IMR-90 (cell line): ENCODE results near the gene RABGEF1. TPM values are rescaled to one million over a fixed set of nuclear protein-coding genes. Genes with fewer than 3 reads are reported as not detected.

Source experiments
- ATAC-seq: fragments of 200-7000 bp; cut with Tn5 transposase; 2 replicates; pipeline ENCODE4 v1.9.1; 2020; ENCODE audit warnings: low read depth, mild to moderate bottlenecking, moderate library complexity
- BruUV-seq: library from RNA; stranded (reverse); fragments of 400-500 nt; replicated peaks from 2 replicates; lab custom pipeline; 2021; lab: Mats Ljungman, UMichigan
- CTCF ChIA-PET: fragments of 300-600 bp; formaldehyde crosslinking; extraction: SDS; loops from one replicate; lab custom pipeline; 2021; ENCODE audit warnings: antibody characterized with exemption; lab: Yijun Ruan, JAX
- POLR2A ChIA-PET: fragments of 300-600 bp; sonication (Branson Sonifier 250); formaldehyde crosslinking; loops from one replicate; lab custom pipeline; 2022; ENCODE audit warnings: antibody characterized with exemption; ENCODE audit not compliant: unreplicated experiment; lab: Charles Lee
- DNase-seq: peaks from one replicate; pipeline ENCODE4 v3.0.0; 2013
- H2AFZ ChIP-seq: replicated peaks from 2 replicates; pipeline ENCODE3; 2013; ENCODE audit warnings: low read length, mild to moderate bottlenecking; ENCODE audit not compliant: poor library complexity
- H2AK5ac ChIP-seq: 2 replicates; pipeline ENCODE4 v1.6.1; 2013; ENCODE audit warnings: low read depth, low read length, inconsistent platforms
- H2AK9ac ChIP-seq: replicated peaks from 2 replicates; pipeline ENCODE3; 2013; ENCODE audit warnings: mild to moderate bottlenecking, low read depth, low read length, moderate library complexity; ENCODE audit not compliant: poor library complexity
- H2BK120ac ChIP-seq: 2 replicates; pipeline ENCODE4 v1.6.1; 2013; ENCODE audit warnings: low read depth, low read length, inconsistent platforms
- H2BK15ac ChIP-seq: 3 replicates; pipeline ENCODE4 v1.6.1; 2013; ENCODE audit warnings: low read depth, low read length, inconsistent platforms
- H2BK20ac ChIP-seq: 2 replicates; pipeline ENCODE4 v1.6.1; 2013; ENCODE audit warnings: low read depth, mild to moderate bottlenecking, inconsistent platforms, low read length, moderate library complexity
- H2BK5ac ChIP-seq: 2 replicates; pipeline ENCODE4 v1.6.1; 2013; ENCODE audit warnings: mild to moderate bottlenecking, low read depth, low read length, inconsistent platforms; ENCODE audit not compliant: poor library complexity, severe bottlenecking
- H3K14ac ChIP-seq: replicated peaks from 2 replicates; pipeline ENCODE4 v1.6.1; 2013; ENCODE audit warnings: low read depth, low read length, inconsistent platforms
- H3K18ac ChIP-seq: 2 replicates; pipeline ENCODE4 v1.6.1; 2013; ENCODE audit warnings: low read depth, low read length, control low read depth
- H3K23ac ChIP-seq: 2 replicates; pipeline ENCODE4 v1.6.1; 2013; ENCODE audit warnings: low read depth, low read length, inconsistent platforms
- H3K27ac ChIP-seq: 2 replicates; pipeline ENCODE4 v1.5.1; 2013; ENCODE audit warnings: mild to moderate bottlenecking, control low read depth, low read length; ENCODE audit not compliant: insufficient read depth
- H3K27me3 ChIP-seq: 2 replicates; pipeline ENCODE4 v1.6.1; 2013; ENCODE audit warnings: low read length; ENCODE audit not compliant: control insufficient read depth, insufficient read depth
- H3K36me3 ChIP-seq: 2 replicates; pipeline ENCODE4 v1.6.1; 2013; ENCODE audit warnings: low read length, mixed read lengths; ENCODE audit not compliant: control insufficient read depth, insufficient read depth
- H3K4ac ChIP-seq: 2 replicates; pipeline ENCODE4 v1.6.1; 2013; ENCODE audit warnings: low read depth, low read length, inconsistent platforms
- H3K4me1 ChIP-seq: 2 replicates; pipeline ENCODE4 v1.6.1; 2013; ENCODE audit warnings: low read length, mixed read lengths; ENCODE audit not compliant: control insufficient read depth, insufficient read depth
- H3K4me2 ChIP-seq: 2 replicates; pipeline ENCODE4 v1.6.1; 2013; ENCODE audit warnings: low read depth, mild to moderate bottlenecking, control low read depth, low read length, moderate library complexity
- H3K4me3 ChIP-seq: 2 replicates; pipeline ENCODE4 v1.5.1; 2013; ENCODE audit warnings: low read depth, mild to moderate bottlenecking, control low read depth, low read length, moderate library complexity; ENCODE audit not compliant: insufficient read depth
- H3K56ac ChIP-seq: 2 replicates; pipeline ENCODE4 v1.6.1; 2013; ENCODE audit warnings: low read length, inconsistent platforms; ENCODE audit not compliant: insufficient read depth; ENCODE audit errors: extremely low read depth
- H3K79me1 ChIP-seq, 2 experiments: 2 replicates each; pipeline ENCODE4 v1.6.1; 2013; ENCODE audit warnings: low read length in 2 of 2, inconsistent platforms in 1 of 2, low read depth in 1 of 2
- H3K9ac ChIP-seq: 2 replicates; pipeline ENCODE4 v1.6.1; 2013; ENCODE audit warnings: low read depth, low read length, control low read depth
- H3K9me1 ChIP-seq: 2 replicates; pipeline ENCODE4 v1.6.1; 2013; ENCODE audit warnings: low read length, inconsistent platforms; ENCODE audit not compliant: insufficient read depth
- H3K9me3 ChIP-seq: 2 replicates; pipeline ENCODE4 v1.6.1; 2013; ENCODE audit warnings: low read length; ENCODE audit not compliant: control insufficient read depth, insufficient read depth
- H4K20me1 ChIP-seq: 2 replicates; pipeline ENCODE4 v1.6.1; 2013; ENCODE audit warnings: low read length, inconsistent platforms; ENCODE audit not compliant: insufficient read depth
- H4K5ac ChIP-seq: 2 replicates; pipeline ENCODE4 v1.6.1; 2013; ENCODE audit warnings: mild to moderate bottlenecking, low read depth, low read length, control low read depth
- H4K8ac ChIP-seq, 2 experiments: 2 replicates each; pipeline ENCODE4 v1.6.1; 2013; ENCODE audit warnings: low read depth in 2 of 2, low read length in 2 of 2, control low read depth in 1 of 2, inconsistent platforms in 1 of 2
- H4K91ac ChIP-seq: 2 replicates; pipeline ENCODE4 v1.6.1; 2013; ENCODE audit warnings: low read depth, low read length, inconsistent platforms; ENCODE audit not compliant: insufficient read depth
- BHLHE40 ChIP-seq: fragments of 150-350 bp; IDR thresholded peaks from 2 replicates; pipeline ENCODE4 v1.6.1; 2016; ENCODE audit warnings: mild to moderate bottlenecking, low read depth, low read length
- CEBPB ChIP-seq: IDR thresholded peaks from 2 replicates; pipeline ENCODE4 v1.6.1; 2012; ENCODE audit warnings: low read depth, low read length, improper control_type of control experiment
- FOS ChIP-seq: fragments of 150-350 bp; IDR thresholded peaks from 2 replicates; pipeline ENCODE4 v1.6.1; 2016; ENCODE audit warnings: low read depth, low read length
- MAFK ChIP-seq: IDR thresholded peaks from 2 replicates; pipeline ENCODE4 v1.6.1; 2012; ENCODE audit warnings: low read depth, low read length, improper control_type of control experiment
- MAZ ChIP-seq: IDR thresholded peaks from 2 replicates; pipeline ENCODE4 v1.6.1; 2012; ENCODE audit warnings: low read depth, mild to moderate bottlenecking, low read length, improper control_type of control experiment, moderate library complexity, borderline replicate concordance
- NFE2L2 ChIP-seq: fragments of 150-350 bp; IDR thresholded peaks from 2 replicates; pipeline ENCODE4 v1.6.1; 2016; ENCODE audit warnings: low read depth, mild to moderate bottlenecking, low read length
- RAD21 ChIP-seq: IDR thresholded peaks from 2 replicates; pipeline ENCODE4 v1.6.1; 2012; ENCODE audit warnings: low read length, improper control_type of control experiment
- RCOR1 ChIP-seq: IDR thresholded peaks from 2 replicates; pipeline ENCODE4 v1.6.1; 2012; ENCODE audit warnings: mild to moderate bottlenecking, low read length, improper control_type of control experiment; ENCODE audit not compliant: insufficient replicate concordance
- RFX5 ChIP-seq: IDR thresholded peaks from 2 replicates; pipeline ENCODE4 v1.8.0; 2012; ENCODE audit warnings: low read depth, mild to moderate bottlenecking, low read length, moderate library complexity
- SMC3 ChIP-seq: fragments of 150-350 bp; IDR thresholded peaks from 2 replicates; pipeline ENCODE4 v1.6.1; 2016; ENCODE audit warnings: low read depth, mild to moderate bottlenecking, antibody characterized with exemption, low read length, moderate library complexity
- USF2 ChIP-seq: fragments of 150-350 bp; IDR thresholded peaks from 2 replicates; pipeline ENCODE4 v1.6.1; 2017; ENCODE audit warnings: mild to moderate bottlenecking, antibody characterized with exemption, low read length, low read depth
- WGBS, 2 experiments: methylation state at CpG; one replicate each; pipeline versions ENCODE4 v1.1.5 to v1.1.7; 2013; ENCODE audit warnings: missing lambda C conversion rate in 2 of 2; ENCODE audit not compliant: insufficient read length in 1 of 2; ENCODE audit errors: extremely low coverage in 2 of 2; 5-methylcytosine and 5-hydroxymethylcytosine counted together
- dilution Hi-C: fragments of 300-500 bp; cut with HindIII; formaldehyde crosslinking; loops from one replicate; pipeline ENCODE4 v1.14.3; 2018; ENCODE audit warnings: low sequenced_read_pairs; ENCODE audit not compliant: unreplicated experiment
- in situ Hi-C: fragments of 300-500 bp; cut with MboI; formaldehyde crosslinking; loops from 3 replicates; pipeline ENCODE4 v1.14.3; 2019; ENCODE audit warnings: low sequenced_read_pairs, inconsistent platforms, mixed read lengths
- intact Hi-C: fragments of 100-400 bp; cut with micrococcal nuclease; formaldehyde crosslinking; loops from 2 replicates; pipeline ENCODE4 v1.10.0; 2022
- polyA plus RNA-seq, 3 experiments: library from polyadenylated mRNA; depleted of rRNA; stranded (reverse); fragments of >200 nt; gene quantifications; 2 replicates each; pipeline ENCODE4 v1.2.3, GENCODE V29; 2012; ENCODE audit warnings: low replicate concordance in 1 of 3
- total RNA-seq: library from RNA; depleted of rRNA; stranded (reverse); fragments of >200 nt; gene quantifications from 2 replicates; pipeline ENCODE4 v1.2.3, GENCODE V29; 2012
- TF ChIP-seq, protein P1 (sequence below): conservative IDR thresholded peaks from 2 replicates; pipeline ENCODE4 v1.5.1; 2012; ENCODE audit warnings: mild to moderate bottlenecking, low read depth, low read length, improper control_type of control experiment
- TF ChIP-seq, protein P2 (sequence below): fragments of 150-350 bp; IDR thresholded peaks from 2 replicates; pipeline ENCODE4 v1.6.1; 2016; ENCODE audit warnings: low read depth, mild to moderate bottlenecking, low read length, moderate library complexity, borderline replicate concordance

Gene RABGEF1
- total and polyA plus RNA-seq, 2 of the 4 experiments (the other 2 are of a cell fraction), result 34.9 to 56.6 TPM

DNA sequence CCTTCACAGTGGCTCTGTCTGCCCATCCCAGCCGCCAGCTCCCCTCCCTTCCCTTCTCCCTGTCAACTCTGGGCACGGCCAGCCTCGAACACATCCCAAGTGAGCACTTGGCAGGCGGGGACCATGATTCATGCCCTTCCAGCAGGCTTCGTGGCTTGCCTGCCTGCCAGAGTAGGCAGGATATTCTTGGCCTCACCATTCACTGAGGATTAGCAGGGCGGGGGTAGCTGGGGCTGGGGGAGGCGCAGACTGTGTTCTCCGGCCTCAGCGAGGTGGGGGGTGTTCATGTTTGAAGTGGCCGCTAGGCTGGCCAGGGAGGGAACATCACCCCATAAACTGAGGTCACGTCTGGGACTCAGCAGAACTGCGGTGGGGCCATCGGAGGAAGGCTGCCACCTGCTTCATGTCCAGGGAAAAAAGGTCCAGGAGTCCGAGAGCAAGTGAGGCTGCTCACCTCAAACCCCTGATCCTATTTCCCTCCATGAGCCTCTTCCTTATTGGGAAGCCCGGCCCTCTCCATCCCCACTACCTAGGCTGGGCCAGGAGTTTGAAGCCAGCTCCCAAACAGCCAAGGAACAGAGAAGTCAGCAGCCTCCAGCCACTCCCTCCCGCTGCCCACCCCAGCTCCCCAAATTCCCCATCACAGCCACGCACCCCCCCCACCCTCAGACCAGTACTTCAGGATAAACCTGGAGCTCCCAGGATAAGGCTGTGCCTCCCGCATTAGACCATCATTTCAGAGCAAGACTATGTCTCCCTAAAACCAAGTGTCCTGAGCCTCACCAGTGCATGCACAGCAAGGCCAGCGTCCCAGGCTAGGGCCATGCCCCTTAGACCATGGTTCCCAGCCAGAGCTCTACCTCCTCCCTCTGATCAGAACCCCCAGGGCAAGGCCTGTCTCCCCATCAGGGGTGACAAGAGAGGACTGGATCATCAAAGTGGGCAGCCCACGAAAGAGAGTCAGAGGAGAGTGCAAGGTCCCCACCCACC is 42.8 kb upstream of the RABGEF1 start:
- no peak overlapping the region for H3K27ac ChIP-seq
- in situ Hi-C loops, result no loop called here

More for the DNA sequence above, 42.8 kb upstream of the RABGEF1 start:
- no peak overlapping the region for H2AFZ ChIP-seq
- no peak overlapping the region for H2BK5ac ChIP-seq
- ChIA-PET POLR2A (no interaction called here), CTCF (no interaction called here)
- DNase-seq, result peak; percentile 65
- H4K91ac ChIP-seq, result no peak overlapping the region
- H2AK9ac ChIP-seq, result no peak overlapping the region
- no peak overlapping the region for H3K14ac ChIP-seq
- H3K4me3 ChIP-seq, result no peak overlapping the region
- no TSS peak for BruUV-seq
- H3K4me1 ChIP-seq, result peaks cover 7% of the 10 kb centered on the region
- H4K8ac ChIP-seq, result no peak overlapping the region
- peaks cover 7% of the 10 kb centered on the region; the same call in 1 of the 2 replicates for H4K20me1 ChIP-seq
- H2BK15ac ChIP-seq, result no peak overlapping the region
- no peak overlapping the region for H3K23ac ChIP-seq
- no peaks in the 10 kb centered on the region for H3K27me3 ChIP-seq
- H3K9me1 ChIP-seq, result 0 out of 2 replicates have a peak, but pooled peaks cover 7% of the 10 kb centered on the region
- no peak overlapping the region for H3K4me2 ChIP-seq
- H3K36me3 ChIP-seq, result peaks cover 17% of the 10 kb centered on the region
- dilution Hi-C loops, result no loop called here
- no peak for TF ChIP-seq RAD21
- no peak for TF ChIP-seq SMC3
- TF ChIP-seq NFE2L2, result no peak
- TF ChIP-seq RCOR1, result no peak
- TF ChIP-seq BHLHE40, result no peak
- no peak for TF ChIP-seq MAFK
- TF ChIP-seq MAZ, result no peak
- TF ChIP-seq, protein P1, sequence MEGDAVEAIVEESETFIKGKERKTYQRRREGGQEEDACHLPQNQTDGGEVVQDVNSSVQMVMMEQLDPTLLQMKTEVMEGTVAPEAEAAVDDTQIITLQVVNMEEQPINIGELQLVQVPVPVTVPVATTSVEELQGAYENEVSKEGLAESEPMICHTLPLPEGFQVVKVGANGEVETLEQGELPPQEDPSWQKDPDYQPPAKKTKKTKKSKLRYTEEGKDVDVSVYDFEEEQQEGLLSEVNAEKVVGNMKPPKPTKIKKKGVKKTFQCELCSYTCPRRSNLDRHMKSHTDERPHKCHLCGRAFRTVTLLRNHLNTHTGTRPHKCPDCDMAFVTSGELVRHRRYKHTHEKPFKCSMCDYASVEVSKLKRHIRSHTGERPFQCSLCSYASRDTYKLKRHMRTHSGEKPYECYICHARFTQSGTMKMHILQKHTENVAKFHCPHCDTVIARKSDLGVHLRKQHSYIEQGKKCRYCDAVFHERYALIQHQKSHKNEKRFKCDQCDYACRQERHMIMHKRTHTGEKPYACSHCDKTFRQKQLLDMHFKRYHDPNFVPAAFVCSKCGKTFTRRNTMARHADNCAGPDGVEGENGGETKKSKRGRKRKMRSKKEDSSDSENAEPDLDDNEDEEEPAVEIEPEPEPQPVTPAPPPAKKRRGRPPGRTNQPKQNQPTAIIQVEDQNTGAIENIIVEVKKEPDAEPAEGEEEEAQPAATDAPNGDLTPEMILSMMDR, result no peak
- TF ChIP-seq USF2, result no peak
- TF ChIP-seq, protein P2, sequence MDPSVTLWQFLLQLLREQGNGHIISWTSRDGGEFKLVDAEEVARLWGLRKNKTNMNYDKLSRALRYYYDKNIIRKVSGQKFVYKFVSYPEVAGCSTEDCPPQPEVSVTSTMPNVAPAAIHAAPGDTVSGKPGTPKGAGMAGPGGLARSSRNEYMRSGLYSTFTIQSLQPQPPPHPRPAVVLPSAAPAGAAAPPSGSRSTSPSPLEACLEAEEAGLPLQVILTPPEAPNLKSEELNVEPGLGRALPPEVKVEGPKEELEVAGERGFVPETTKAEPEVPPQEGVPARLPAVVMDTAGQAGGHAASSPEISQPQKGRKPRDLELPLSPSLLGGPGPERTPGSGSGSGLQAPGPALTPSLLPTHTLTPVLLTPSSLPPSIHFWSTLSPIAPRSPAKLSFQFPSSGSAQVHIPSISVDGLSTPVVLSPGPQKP, result no peak
- no peak for TF ChIP-seq FOS
- no peak for TF ChIP-seq RFX5
- TF ChIP-seq CEBPB, result no peak
- no peak overlapping the region for H2BK20ac ChIP-seq
- H3K79me1 ChIP-seq, result peaks cover 4 to 50% of the 10 kb centered on the region in 2 experiments; a peak in 3 of 4 replicates
- no peak overlapping the region for H3K9ac ChIP-seq
- H4K5ac ChIP-seq, result no peak overlapping the region
- no peak overlapping the region for H3K4ac ChIP-seq
- H2AK5ac ChIP-seq, result no peak overlapping the region
- no peak overlapping the region for H2BK120ac ChIP-seq
- intact Hi-C loops, result no loop called here
- no peak overlapping the region for H3K18ac ChIP-seq
- WGBS, 2 experiments, result 59% methylated on average over 3 of the region's 20 CpGs; no CpG with 5 or more reads in 1 of the 2 experiments
- ATAC-seq, result peak; percentile 77
- H3K9me3 ChIP-seq, result no peaks in the 10 kb centered on the region
- H3K56ac ChIP-seq, result no peak overlapping the region
